KBM-7 (cell line): Measurements from ENCODE around the gene COX6B2.

Source experiments
- DNase-seq: peaks from one replicate; pipeline ENCODE4 v3.0.0-alpha.2; 2015
- in situ Hi-C: fragments of 300-500 bp; cut with MboI; formaldehyde crosslinking; loops from 2 replicates; pipeline ENCODE4 v1.14.3; 2020; ENCODE audit warnings: low sequenced_read_pairs, low pct_unique_long_range_greater_than_20kb, mixed read lengths

The COX6B2 gene

DNA sequence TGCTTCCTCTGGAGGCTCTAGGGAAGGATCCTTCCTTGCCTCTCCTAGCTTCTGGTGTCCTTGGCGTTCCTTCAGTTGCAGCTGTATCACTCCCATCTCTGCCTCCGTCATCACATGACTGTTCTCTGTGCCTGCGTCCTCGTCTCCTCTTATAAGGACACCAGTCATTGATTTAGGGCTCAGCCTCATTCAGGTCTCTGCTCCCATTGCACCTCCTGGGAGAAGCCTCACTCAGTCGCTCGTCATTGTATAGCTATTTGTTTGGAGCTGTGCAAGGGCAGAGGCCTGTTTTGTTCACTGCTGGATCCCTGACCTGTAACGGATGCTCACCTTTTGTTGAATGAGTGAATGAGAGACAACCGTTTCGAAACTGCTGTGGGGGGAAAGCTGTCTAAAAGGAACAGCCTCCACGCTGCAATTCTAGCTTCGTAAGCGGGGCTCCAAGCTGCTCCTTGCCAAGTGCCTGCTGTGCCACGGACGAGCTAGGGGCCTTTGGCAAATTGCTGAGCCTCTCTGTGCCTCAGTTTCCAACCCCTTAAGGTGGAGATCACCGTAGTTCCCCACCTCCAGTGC is 53.5 kb downstream of the COX6B2 start:
- in situ Hi-C loops: no loop called here
- DNase-seq: no peak

DNA sequence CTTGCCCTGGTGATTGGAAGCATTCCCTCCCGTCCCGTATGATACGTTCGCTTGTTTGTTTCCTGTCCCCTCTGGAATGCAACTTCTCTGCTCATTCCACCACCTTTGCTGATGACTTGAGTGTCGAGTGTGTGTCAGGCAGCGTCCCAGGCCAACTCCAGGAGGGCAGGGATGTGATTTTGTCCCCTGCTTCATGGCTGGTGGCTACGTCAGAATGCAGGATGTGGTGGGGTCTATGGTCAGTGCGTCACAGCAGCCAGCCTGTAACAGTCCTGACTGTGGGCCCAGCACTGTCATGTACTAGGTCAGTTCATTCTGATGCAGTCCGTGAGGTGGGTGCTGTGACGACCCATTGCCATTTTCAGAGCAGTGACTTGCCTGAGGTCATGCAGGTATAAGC is 54.5 kb downstream of the COX6B2 start:
- in situ Hi-C loops: no loop called here
- DNase-seq: no peak
